T-helper 22 cell (primary cell): ENCODE results near the gene ZRANB2.
A peak's percentile ranks its signal among the peaks of the same experiment; 100 is the strongest.

ENCODE experiments used
- DNase-seq: peaks from one replicate; pipeline ENCODE4 v3.0.0-alpha.2; 2020; ENCODE audit warnings: low read depth

The ZRANB2 gene, protein sequence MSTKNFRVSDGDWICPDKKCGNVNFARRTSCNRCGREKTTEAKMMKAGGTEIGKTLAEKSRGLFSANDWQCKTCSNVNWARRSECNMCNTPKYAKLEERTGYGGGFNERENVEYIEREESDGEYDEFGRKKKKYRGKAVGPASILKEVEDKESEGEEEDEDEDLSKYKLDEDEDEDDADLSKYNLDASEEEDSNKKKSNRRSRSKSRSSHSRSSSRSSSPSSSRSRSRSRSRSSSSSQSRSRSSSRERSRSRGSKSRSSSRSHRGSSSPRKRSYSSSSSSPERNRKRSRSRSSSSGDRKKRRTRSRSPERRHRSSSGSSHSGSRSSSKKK

DNA sequence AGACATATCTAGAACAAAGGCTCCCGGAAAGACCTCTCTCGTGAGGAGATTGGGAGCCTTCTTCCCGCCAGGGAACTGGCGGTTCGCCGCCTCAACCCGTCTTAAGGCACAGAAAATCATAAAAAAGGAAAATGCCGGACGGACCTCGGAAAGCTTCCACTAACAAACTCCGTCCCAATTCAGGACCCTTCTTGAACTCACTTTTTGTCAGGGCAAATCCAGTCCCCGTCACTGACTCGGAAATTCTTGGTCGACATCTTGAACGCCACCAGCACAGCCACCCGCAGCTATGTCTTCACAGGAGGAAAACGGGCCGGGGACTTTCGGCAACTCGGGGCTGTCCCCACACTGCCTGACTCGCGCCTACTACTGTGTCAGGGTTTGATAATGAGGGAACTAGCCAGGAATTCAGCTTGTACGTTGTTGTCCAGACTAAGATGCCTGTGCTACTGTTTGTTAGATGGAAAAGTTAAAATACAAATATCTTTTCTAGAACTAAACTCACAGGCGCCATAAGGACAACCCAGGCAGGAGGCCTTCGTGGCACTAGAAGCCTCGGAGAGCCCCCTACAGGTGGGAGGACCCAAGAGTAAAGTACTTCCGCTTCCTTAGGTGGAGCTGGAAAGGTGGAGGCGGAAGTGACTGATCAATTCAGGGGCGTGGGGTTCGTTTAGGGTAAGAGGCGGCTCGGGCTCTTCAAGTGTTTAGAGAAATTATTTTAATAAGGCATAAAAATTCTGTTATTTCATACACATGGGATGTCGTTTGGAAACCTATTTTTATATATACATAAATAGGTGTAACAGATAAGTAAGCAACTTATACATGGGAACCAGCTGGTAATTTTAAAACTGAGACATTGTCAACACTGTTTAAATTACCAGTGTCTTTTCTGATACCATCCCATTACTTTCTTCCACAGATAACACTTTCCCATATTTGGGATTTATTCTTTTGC is at the start of gene ZRANB2:
Gene ZRANB2 (minus strand): TSS at position 297 of the 958 bp plus-strand sequence. CDS start 40 bp downstream, at position 257.
- peak; percentile 83 for DNase-seq

DNA sequence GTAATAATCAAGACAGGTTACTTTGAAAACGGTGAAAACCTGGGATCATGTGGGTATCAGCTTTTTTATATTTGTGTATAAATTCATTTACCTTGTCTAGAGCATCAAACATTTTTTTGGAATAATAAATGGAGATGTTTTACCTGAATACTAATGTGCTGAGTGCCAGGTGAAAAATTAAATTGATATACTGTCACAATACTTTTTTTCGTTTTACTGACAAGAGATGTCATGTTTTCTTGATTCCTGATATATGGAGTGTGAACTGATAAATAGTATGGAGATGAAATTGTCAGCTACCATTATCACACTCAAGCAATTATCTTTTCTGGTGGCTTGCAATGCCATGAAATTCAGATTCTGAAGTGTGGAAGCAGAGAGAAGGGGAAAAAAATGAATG is 47.2 kb upstream of the ZRANB2 start:
- DNase-seq: no peak

DNA sequence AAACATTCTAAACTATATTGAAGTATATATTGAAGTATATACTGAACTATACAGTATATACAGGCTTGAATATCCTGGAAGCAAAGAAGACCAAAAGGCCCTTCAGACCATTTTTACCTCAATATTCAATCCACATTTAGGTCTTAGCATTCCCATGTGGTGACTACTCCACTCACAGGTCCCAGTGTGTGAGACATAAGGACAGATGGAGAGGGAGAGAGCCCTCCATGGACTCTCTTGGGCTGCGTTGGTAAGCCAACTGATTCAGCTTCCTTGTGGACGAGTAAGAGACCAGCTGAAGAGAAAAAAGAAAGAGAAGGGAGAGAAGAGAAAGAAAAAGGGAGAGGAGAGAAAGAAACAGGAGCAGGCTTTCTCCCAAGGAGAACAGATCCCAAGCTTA is 37.3 kb upstream of the ZRANB2 start:
- no peak for DNase-seq

DNA sequence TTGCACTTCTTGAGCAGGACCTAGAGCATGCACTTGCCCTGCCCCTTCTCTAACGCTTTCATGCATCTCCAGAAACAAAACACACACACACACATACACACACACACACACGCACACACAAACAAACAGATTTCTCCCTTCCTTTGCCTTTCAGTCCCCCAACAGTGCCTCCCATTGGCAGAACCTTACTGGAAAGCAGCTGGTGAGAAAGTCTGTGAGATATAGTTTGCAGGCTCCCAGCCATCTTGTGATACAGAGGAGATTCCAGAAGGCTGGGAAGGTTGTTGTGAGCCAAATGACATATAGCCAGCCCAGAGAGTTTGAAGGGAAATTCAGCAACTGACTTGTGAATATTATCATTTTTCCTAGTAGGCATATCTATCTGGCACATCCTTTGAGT is 35.9 kb upstream of the ZRANB2 start:
- DNase-seq: no peak

DNA sequence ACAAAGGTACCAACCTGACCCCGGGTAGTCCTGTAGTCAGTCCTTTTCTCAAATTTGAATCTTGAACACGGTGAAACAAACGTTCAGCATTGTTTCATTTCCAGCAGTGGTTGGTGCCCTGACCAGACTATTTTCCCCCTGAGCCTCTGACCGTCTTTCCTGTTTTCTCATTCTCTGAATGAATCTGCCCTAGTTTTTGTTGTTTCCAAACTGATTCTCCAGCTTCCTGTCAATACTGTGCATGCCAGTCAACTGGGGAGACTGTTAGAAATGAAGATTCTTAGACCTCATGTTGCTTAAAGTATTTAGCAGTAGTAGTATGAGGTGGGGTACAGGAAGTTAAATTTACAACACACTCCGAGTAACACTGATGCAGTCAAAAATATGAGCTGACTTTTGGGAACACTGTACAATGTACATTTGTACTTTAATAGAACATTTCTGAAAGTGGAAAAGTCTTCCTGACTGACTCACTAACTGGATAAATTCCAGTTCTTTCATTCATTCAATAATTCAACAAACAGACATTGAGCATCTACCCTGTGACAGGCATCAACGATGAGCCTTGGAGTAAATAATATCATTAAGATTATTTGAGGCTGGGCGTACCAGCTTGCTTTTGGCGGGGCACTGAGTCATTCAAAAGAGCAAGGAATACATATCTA is 26.0 kb upstream of the ZRANB2 start:
- DNase-seq: no peak

DNA sequence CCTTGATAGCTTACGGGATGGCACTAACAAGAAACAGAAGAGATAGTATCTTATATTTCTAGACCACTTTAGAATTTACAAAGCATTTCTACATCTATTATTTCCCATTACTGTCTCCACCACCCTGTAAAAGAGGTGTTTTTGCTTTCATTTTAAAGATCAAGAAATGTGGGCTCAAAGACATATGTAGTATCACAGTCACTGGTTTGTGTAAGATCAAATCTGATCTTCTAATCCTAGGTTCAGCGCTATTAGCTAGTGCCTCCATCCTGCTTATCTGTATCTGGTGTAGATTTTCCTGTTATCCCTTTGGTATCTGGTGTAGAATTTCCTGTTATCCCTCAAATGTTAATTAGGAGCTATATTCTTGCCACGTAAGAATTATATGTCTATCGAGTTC is 23.6 kb upstream of the ZRANB2 start:
- no peak for DNase-seq

DNA sequence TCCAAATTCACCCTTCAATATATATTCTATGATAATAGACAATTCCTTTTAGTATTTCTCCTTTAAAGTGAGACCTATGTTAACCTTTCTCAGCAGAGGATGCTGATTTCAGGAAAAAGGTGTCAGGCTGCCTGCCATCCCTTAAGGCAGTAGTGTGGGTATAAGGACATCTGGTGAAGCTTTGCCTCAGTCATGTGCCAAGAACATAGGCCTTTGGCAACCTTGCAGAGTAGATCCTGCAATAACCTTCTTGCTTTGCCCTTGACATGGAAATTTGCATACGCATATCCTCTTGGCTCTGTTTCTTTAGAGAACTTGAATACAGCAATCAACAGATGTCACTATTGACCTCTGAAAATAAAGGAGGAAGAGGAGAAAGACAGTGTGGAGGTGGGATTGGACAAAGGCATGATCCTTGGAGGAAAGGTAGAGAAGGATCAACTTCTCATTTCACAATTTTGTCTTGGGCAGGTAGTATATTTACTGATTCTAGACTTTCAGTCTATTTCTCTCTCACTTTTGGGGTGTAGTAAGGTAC is 21.1 kb upstream of the ZRANB2 start:
- no peak for DNase-seq

DNA sequence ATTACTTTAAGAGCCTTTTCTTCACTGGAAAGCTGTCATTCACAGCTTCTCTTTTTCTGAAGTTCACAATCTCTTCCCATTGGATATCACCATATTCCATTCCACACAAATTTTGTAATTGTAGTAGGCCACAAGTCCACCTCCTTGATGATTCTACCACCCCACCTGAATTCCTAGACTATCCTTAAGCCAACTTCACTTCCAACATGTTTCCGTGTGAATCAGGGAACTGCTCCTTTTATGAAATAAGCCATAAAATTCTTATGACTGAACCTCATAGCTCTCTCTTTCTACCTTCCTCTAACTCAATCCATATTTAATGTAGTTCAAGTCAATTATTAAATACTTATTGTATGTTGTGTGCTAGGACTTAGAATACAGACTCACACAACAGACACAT is 16.6 kb upstream of the ZRANB2 start:
- no peak for DNase-seq

DNA sequence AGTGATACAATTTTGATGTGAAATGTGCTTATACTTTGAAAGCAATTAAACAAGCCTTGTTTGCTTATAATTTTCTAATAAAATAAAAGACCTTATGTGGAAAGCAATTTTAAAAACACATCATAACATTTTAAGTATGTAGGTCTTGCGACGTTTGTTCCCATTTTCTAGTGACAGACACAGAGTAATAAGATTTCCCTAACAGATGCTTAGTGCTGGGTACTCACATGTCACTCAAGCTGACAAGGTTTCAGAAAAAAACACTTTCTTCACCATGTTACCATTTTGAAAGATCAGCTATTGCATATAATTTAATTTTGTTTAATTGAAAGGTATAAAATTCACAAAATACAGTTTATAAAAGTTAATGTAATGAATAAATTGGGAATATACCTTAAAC is 14.1 kb upstream of the ZRANB2 start:
- no peak for DNase-seq

DNA sequence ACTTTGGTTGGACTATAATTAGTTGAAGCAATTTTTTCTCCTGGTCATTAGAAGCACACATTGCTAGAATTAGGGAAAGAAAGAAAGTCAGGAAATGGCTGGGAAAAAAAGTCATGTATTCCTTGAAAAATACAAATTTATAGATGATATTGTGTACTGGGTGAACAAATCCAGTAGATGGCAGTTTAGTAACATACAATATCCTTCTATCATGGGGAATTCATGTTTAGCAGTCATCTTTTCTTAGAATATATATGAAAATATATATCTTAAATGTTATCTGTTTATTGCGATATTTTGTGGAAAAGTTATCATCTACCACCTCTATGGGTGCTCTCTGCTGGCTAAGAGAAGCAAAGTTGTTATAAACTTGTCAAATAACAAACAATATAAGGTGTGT is 13.1 kb upstream of the ZRANB2 start:
- DNase-seq: no peak

DNA sequence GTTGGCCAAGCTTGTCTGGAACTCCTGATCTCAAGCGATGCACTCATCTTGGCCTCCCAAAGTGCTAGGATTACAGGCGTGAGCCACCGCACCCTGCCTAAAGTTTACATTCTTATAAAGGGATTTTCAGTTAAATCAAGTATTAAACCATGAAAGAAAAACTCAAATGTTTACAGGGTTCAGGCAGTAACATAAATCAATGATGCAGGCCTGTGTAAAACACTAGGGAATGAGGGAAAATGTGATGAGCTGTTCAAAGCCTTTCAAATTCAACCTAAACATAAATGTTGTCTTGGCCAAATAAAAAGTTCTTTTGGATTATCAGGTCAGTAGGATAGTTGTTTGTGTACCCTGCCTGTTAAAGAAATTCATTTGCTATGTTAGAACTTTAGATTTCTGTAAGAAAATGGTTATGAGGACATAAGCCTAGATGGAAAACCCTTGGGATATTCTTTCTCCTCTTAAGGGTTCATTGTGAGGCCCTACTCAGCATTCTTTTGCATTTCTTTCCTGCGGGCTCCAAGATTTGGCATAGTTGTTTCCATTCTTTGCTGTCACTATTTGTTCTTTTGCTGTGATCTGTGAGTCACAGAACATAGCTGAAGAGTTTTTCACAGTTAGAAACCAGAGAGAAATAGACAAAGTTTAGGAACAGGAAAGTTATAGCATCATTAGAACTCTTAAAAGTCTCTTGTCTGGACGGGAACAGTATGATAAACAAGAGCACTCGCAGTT is 8.9 kb upstream of the ZRANB2 start:
- no peak for DNase-seq

DNA sequence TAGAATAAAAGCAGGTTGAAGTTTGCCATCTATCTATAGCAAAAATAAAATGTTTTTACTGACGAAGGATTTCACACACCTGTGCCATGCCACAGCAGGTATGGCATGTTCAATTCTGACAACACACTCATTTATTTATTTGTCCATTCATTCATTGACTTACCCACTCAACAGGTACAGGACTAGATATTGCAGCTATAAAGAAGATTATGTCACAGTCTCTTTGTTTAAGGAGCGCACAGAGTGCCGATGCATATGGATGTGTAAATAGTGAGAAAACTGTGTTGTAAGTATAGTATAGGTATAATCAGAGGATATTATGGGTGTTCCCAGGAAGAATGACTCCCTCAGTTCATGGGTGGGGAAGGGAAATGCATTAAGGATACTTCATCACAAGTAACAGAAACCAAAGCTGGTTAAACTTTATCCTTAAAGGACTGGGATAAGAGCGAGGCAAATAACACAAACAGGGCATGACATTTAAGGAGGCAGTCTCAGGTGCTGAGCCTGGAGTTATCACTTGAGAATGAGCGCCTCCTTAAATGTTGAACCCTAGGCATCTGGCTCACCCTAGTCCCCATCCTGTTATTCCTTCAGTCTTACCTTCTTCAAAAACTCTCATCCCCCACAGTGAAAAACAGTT is 7.9 kb upstream of the ZRANB2 start:
- DNase-seq: no peak

DNA sequence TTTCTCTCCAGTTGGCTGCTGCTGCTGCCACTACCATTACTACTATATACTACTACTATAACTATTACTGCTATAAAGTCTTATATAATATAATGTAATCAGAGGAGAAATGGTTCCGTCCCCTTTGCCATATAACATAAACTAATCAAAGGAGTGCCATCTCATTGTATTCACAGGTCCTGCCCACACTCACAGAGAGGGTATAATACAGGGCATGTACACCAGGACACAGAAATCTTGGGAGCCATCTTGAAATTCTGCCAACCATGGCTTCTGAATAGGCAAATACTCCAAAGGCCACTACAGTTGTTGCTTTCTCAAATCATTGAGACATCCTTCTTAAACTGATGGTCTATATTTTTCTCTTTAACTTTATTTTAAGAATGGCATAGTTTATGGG is 6.9 kb upstream of the ZRANB2 start:
- DNase-seq: no peak

DNA sequence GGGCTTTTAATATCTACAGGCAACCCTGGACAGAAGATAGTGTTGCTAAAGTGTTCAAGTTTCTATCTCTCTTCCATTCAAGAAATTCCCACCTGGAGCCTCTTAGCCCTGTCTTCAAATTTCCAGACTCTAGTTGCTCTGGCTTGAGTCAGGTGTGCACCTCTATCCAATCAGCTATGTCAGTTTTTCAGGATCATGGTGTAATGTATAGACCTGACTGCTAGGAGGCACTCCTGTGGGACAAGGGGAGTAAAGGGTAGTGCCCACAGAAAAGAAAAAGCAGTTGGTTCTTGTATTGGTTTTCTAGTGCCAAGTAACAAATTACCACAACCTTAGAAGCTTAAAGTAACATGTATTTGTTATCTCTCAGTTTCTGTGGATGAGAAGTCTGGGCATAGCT is 6.2 kb upstream of the ZRANB2 start:
- DNase-seq: no peak

DNA sequence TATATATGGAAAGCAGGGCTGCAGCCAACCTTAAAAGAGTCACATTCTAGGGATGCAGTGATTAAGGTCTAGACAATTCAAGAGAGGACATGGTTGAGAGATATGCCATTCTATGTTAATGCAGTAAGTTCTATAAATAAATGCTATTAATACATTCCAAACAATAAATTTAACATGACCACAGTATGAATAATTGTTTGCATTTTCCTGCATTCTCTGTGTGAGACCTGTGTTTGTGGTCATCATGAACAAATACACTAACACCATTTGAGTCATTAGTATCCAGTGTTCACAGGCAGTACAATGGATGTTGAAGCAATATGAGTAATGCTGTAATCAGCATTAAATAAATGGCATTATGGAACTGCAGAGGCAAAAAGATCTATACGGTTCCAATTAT is 5.5 kb upstream of the ZRANB2 start:
- no peak for DNase-seq

DNA sequence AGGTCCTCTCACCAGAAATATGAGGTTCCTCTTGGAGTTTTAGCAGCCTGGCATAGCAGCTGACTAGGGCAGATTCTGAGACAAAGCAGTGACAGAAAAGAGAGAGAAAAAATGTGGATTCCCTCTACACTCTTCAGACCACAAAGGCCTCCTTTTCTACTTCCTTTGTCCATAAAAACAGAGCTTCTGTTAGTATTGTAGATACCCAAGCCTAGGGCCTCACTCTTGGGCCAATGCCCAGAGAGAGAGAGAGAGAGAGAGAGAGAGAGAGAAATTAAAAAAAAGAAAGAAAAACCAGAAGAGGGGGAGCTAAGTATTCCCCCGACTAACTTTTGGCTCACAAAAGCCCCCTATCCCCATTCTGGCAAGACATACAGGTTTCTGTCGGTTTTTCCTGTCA is 2.4 kb upstream of the ZRANB2 start:
- no peak for DNase-seq

DNA sequence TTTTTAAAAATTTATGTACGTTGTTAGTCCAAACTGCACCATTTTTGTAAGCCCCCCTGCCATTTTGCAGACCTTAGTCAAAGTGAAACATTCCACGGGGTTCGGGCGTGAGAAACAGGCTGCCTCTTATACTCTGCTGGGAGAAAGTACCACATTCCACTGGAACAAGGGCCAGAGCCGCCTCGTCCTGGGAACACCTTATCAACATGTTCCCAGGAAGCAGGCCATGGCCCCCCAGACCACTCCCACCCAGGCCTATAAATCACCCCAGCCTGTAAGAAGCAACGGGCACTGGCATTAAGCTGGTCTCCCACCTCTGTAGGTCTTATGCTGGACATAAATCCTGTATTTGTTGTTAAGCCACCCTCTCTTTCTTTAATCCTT is 854 bp upstream of the ZRANB2 start:
- no peak for DNase-seq

DNA sequence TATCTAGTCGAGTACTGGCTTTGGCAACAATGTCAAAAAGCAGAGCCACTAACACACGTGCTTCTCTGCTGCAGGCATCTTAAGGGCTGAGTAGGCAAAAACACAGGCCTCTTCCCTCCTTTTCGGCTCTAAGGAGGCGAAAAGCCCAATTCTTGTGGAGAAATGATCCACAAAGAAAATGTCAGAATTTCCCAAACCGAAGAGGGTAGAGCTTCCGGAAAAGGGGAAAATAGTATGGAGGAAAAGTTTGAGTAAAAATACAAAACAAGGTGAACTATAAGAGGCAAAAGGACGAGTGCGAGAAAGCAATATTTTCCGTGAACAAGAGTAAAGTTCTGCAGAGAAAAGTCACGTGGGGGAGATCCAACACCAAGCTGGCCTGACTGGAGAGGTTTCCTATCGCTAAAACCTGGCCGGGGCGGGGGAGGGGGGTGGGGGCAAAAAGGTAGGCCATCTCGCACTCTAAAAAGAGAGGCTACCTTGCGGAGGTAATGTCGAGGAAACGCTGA is 551 bp downstream of the ZRANB2 start:
- no peak for DNase-seq

DNA sequence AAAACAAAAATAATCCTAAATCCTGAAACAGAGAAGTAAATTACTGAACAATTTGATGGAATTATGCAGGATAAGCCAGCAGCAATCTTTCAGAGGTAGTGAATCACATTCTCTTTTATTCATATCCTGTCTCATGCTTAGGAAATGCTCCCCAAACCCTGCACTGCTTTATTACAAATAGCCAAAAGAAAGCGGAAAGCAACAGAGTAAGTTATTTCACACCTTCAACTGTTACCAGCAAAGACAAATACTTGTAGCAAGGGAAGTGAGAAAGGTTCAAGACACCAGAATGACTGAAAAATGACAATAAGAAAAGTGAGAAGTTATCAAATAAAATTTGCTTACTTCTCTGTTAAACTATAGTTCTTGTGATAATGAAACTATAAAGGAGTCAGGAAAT is 6.2 kb downstream of the ZRANB2 start:
- DNase-seq: no peak

DNA sequence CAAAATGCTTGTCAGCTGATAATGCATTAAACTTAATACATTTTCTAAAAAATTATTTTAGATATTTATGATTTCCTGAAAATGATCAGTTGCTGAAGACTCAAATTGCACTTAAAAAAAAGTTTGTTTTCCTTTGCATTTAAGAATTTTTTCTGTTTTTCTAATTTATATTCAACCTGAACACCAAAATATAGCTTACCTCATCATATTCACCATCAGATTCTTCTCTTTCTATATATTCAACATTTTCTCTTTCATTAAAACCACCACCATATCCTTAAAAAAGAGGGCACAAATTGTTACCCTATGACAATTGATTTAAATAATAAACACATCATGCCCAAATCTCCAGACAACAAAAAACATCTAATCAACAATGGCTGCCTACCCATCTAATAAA is 8.6 kb downstream of the ZRANB2 start:
- DNase-seq: no peak

DNA sequence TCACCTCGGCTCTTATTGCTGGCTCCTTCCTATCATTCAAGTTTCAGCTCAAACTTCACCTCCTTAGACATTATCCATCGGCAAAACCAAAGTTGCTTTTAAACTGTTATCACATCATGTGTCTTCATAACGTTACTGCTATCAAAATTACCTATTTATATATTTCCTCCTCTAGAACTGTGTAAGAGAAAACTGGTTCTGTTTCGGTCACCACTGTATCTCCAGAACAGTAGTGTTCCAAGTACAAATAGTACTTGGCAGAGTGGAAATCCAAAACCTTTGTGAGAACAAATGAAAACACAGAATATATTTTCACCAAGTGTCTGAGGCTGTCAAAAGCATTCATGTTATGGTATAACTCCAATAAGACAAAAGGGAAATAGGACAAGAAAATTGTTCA is 9.1 kb downstream of the ZRANB2 start:
- no peak for DNase-seq
